Sigmoid colon (tissue), 4 donors: ENCODE results near the gene FHAD1.

Source experiments
- CTCF ChIP-seq, 4 experiments: fragments of 450-650 bp in 3 of 4; fragments of 200-600 bp in 1 of 4; IDR thresholded peaks; one replicate each; pipeline ENCODE4 v1.5.1; 2016 to 2019; ENCODE audit warnings: antibody characterized with exemption in 4 of 4, mild to moderate bottlenecking in 3 of 4, moderate library complexity in 2 of 4
- EP300 ChIP-seq, 4 donors: sonication (generic); formaldehyde crosslinking; IDR thresholded peaks; one replicate each; pipeline ENCODE4 v1.6.1; 2017; ENCODE audit warnings: antibody characterized with exemption in 4 of 4
- POLR2A ChIP-seq, 2 donors: fragments of 450-650 bp; IDR thresholded peaks; one replicate each; pipeline ENCODE4 v1.6.1; 2016; ENCODE audit warnings: antibody characterized with exemption in 2 of 2, mild to moderate bottlenecking in 2 of 2, moderate library complexity in 2 of 2

- TF ChIP-seq EP300 (IDR thresholded peaks at IDR 0.05): no peak
- no peak for TF ChIP-seq CTCF (IDR thresholded peaks at IDR 0.05)
- no peak for TF ChIP-seq POLR2A (IDR thresholded peaks at IDR 0.05)
These were observed 177.2 kb downstream of the FHAD1 start for GRCh38 chr1:15424146-15424667.
